ENCODE measurements around the gene FBN2.

DNA sequence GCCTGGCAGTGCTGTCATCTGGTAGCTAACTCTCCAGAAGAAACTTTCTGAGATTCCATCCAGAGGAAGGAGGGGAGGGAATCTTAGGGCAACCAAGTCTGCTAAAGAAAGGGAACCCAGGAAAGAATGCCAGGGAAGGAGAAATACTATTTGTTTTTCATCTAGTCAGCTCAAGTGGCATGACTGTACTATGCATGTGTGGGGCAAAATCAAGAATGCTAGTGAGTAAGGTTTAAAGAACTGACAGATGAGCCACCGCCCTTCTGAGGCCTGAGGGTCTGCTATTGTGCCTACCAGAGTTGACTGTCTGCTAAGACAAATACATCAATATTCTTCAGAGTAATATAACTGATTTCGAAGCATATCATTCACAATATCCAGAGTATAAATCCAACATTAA, 250.3 kb downstream of the FBN2 start:
- TF ChIP-seq, protein P1, sequence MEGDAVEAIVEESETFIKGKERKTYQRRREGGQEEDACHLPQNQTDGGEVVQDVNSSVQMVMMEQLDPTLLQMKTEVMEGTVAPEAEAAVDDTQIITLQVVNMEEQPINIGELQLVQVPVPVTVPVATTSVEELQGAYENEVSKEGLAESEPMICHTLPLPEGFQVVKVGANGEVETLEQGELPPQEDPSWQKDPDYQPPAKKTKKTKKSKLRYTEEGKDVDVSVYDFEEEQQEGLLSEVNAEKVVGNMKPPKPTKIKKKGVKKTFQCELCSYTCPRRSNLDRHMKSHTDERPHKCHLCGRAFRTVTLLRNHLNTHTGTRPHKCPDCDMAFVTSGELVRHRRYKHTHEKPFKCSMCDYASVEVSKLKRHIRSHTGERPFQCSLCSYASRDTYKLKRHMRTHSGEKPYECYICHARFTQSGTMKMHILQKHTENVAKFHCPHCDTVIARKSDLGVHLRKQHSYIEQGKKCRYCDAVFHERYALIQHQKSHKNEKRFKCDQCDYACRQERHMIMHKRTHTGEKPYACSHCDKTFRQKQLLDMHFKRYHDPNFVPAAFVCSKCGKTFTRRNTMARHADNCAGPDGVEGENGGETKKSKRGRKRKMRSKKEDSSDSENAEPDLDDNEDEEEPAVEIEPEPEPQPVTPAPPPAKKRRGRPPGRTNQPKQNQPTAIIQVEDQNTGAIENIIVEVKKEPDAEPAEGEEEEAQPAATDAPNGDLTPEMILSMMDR (IDR thresholded peaks at IDR 0.05; ENCODE audit: low read depth, low read length) = no peak
- no peak for TF ChIP-seq POLR2A (IDR thresholded peaks at IDR 0.05; ENCODE audit: extremely low read depth, insufficient read length)
